ENCODE results near the gene SERAC1.

DNA sequence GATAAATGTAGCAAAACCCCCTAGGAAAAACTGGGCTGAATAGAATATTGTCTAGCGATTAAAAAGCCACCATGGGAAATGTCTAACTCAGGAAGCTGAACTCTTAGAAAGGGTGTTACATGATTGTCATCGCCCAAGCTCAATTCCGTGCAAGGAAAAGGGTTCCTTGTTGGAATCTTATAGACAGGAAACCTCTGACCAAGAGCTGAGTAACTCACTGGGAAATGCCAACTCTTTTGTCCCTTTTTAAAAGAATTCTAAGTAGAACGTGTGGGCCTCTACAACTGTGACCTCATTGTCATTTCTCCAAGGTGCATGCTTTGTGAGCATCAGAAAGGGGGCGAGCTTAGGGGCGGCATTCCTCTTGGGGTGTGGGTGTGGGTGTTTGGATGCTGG, 98.3 kb downstream of the SERAC1 start:
- TF ChIP-seq FOXJ3 (CRISPR knock-in tag; IDR thresholded peaks at IDR 0.05): no peak
- TF ChIP-seq, protein P1, sequence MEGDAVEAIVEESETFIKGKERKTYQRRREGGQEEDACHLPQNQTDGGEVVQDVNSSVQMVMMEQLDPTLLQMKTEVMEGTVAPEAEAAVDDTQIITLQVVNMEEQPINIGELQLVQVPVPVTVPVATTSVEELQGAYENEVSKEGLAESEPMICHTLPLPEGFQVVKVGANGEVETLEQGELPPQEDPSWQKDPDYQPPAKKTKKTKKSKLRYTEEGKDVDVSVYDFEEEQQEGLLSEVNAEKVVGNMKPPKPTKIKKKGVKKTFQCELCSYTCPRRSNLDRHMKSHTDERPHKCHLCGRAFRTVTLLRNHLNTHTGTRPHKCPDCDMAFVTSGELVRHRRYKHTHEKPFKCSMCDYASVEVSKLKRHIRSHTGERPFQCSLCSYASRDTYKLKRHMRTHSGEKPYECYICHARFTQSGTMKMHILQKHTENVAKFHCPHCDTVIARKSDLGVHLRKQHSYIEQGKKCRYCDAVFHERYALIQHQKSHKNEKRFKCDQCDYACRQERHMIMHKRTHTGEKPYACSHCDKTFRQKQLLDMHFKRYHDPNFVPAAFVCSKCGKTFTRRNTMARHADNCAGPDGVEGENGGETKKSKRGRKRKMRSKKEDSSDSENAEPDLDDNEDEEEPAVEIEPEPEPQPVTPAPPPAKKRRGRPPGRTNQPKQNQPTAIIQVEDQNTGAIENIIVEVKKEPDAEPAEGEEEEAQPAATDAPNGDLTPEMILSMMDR (IDR thresholded peaks at IDR 0.05): no peak
- TF ChIP-seq POLR2AphosphoS5 (IDR thresholded peaks at IDR 0.05; ENCODE audit: low read depth, low read length): no peak
- TF ChIP-seq, protein P2, sequence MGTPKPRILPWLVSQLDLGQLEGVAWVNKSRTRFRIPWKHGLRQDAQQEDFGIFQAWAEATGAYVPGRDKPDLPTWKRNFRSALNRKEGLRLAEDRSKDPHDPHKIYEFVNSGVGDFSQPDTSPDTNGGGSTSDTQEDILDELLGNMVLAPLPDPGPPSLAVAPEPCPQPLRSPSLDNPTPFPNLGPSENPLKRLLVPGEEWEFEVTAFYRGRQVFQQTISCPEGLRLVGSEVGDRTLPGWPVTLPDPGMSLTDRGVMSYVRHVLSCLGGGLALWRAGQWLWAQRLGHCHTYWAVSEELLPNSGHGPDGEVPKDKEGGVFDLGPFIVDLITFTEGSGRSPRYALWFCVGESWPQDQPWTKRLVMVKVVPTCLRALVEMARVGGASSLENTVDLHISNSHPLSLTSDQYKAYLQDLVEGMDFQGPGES (IDR thresholded peaks at IDR 0.05; ENCODE audit: low read depth, low read length): no peak
- TF ChIP-seq RFX5 (IDR thresholded peaks at IDR 0.05; ENCODE audit: low read length): no peak
- TF ChIP-seq, protein P3, sequence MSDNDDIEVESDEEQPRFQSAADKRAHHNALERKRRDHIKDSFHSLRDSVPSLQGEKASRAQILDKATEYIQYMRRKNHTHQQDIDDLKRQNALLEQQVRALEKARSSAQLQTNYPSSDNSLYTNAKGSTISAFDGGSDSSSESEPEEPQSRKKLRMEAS (IDR thresholded peaks at IDR 0.05; ENCODE audit: low read depth): no peak

All from SK-N-SH (cell line).